ENCODE data around the gene BPIFB3. TPM values are rescaled to one million over a fixed set of nuclear protein-coding genes. Genes with fewer than 3 reads are reported as not detected.

BPIFB3 gene
- total and polyA plus RNA-seq, 2 of the 13 experiments (the other 11 are each of a cell fraction or from before 2014, with no cell fraction given), result 0.09 TPM; not detected in 1

DNA sequence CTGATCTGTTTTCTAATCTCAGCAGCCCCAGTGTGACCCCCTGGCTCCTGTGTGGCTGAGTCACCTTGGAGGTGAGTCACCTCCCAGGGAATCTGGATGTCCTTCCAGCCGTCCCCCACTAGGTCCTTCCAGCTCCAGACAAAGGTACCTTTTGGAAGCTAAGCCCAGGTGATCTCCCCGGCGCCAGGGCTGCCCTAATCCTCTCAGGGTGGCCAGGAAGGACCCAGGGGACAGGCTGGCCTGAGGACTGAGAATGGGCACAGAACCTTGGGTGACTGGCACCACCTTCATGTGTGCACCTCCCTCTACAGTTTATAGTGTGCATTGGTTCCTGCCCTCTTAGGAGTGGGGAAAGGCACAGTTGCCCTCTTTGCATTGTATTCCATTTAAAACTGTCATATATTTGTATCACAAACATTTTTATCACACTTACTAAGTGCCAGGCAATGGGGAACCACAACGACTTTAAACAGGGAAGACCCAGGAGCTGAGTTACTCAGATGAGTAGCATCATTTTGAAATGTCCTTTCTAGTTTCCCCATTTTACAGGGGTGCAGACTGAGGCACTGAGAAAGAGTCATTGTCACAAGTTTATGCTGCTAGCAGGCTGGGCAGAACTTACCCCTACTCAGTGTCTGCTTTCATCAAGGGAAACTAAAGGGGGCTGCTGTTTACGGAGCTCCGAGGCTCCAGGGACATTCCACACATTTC lies 23.1 kb downstream of the BPIFB3 start (continued):
- TF ChIP-seq, protein P1, sequence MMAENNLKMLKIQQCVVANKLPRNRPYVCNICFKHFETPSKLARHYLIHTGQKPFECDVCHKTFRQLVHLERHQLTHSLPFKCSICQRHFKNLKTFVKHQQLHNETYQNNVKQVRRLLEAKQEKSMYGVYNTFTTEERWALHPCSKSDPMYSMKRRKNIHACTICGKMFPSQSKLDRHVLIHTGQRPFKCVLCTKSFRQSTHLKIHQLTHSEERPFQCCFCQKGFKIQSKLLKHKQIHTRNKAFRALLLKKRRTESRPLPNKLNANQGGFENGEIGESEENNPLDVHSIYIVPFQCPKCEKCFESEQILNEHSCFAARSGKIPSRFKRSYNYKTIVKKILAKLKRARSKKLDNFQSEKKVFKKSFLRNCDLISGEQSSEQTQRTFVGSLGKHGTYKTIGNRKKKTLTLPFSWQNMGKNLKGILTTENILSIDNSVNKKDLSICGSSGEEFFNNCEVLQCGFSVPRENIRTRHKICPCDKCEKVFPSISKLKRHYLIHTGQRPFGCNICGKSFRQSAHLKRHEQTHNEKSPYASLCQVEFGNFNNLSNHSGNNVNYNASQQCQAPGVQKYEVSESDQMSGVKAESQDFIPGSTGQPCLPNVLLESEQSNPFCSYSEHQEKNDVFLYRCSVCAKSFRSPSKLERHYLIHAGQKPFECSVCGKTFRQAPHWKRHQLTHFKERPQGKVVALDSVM (CRISPR knock-in tag; IDR thresholded peaks at IDR 0.05), result no peak
- TF ChIP-seq, protein P2, sequence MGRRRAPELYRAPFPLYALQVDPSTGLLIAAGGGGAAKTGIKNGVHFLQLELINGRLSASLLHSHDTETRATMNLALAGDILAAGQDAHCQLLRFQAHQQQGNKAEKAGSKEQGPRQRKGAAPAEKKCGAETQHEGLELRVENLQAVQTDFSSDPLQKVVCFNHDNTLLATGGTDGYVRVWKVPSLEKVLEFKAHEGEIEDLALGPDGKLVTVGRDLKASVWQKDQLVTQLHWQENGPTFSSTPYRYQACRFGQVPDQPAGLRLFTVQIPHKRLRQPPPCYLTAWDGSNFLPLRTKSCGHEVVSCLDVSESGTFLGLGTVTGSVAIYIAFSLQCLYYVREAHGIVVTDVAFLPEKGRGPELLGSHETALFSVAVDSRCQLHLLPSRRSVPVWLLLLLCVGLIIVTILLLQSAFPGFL (CRISPR knock-in tag; IDR thresholded peaks at IDR 0.05), result no peak
- TF ChIP-seq SMC3 (IDR thresholded peaks at IDR 0.05; ENCODE audit: low read length), result peak; percentile 29; the same call in 1 of the 2 replicates
- no peak for TF ChIP-seq GPN1 (CRISPR knock-in tag; IDR thresholded peaks at IDR 0.05; ENCODE audit: borderline replicate concordance)
- TF ChIP-seq HNRNPLL (IDR thresholded peaks at IDR 0.05; ENCODE audit: low read depth, low read length, poor library complexity, severe bottlenecking), result no peak
- no peak for TF ChIP-seq CENPX (CRISPR knock-in tag; IDR thresholded peaks at IDR 0.05)
- TF ChIP-seq ZNF138 (CRISPR knock-in tag; IDR thresholded peaks at IDR 0.05; ENCODE audit: low read depth), result no peak
- TF ChIP-seq, protein P3, sequence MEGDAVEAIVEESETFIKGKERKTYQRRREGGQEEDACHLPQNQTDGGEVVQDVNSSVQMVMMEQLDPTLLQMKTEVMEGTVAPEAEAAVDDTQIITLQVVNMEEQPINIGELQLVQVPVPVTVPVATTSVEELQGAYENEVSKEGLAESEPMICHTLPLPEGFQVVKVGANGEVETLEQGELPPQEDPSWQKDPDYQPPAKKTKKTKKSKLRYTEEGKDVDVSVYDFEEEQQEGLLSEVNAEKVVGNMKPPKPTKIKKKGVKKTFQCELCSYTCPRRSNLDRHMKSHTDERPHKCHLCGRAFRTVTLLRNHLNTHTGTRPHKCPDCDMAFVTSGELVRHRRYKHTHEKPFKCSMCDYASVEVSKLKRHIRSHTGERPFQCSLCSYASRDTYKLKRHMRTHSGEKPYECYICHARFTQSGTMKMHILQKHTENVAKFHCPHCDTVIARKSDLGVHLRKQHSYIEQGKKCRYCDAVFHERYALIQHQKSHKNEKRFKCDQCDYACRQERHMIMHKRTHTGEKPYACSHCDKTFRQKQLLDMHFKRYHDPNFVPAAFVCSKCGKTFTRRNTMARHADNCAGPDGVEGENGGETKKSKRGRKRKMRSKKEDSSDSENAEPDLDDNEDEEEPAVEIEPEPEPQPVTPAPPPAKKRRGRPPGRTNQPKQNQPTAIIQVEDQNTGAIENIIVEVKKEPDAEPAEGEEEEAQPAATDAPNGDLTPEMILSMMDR (CRISPR knock-in tag; IDR thresholded peaks at IDR 0.05), result peak; percentile 80
- TF ChIP-seq, protein P4, sequence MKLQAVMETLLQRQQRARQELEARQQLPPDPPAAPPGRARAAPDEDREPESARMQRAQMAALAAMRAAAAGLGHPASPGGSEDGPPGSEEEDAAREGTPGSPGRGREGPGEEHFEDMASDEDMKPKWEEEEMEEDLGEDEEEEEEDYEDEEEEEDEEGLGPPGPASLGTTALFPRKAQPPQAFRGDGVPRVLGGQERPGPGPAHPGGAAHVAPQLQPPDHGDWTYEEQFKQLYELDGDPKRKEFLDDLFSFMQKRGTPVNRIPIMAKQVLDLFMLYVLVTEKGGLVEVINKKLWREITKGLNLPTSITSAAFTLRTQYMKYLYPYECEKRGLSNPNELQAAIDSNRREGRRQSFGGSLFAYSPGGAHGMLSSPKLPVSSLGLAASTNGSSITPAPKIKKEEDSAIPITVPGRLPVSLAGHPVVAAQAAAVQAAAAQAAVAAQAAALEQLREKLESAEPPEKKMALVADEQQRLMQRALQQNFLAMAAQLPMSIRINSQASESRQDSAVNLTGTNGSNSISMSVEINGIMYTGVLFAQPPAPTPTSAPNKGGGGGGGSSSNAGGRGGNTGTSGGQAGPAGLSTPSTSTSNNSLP (IDR thresholded peaks at IDR 0.05; ENCODE audit: low read depth, low read length), result no peak
- no peak for TF ChIP-seq CCDC6 (CRISPR knock-in tag; IDR thresholded peaks at IDR 0.05)
- no peak for TF ChIP-seq ZSCAN29 (CRISPR knock-in tag; conservative IDR thresholded peaks at IDR 0.05)
- TF ChIP-seq FOXA1 (IDR thresholded peaks at IDR 0.05), result no peak
- TF ChIP-seq FOXA1 (CRISPR knock-in tag; IDR thresholded peaks at IDR 0.05), result no peak
- no peak for TF ChIP-seq SP5 (CRISPR knock-in tag; IDR thresholded peaks at IDR 0.05; ENCODE audit: borderline replicate concordance, low read depth)
- TF ChIP-seq BHLHE40 (IDR thresholded peaks at IDR 0.05; ENCODE audit: low read length), result no peak
- no peak for TF ChIP-seq SMARCE1 (IDR thresholded peaks at IDR 0.05; ENCODE audit: borderline replicate concordance)
- no peak for TF ChIP-seq NFYB (CRISPR knock-in tag; IDR thresholded peaks at IDR 0.05)
- TF ChIP-seq ZNF160 (CRISPR knock-in tag; IDR thresholded peaks at IDR 0.05), result no peak
- TF ChIP-seq FOSL2 (CRISPR knock-in tag; IDR thresholded peaks at IDR 0.05), result peak; percentile 83
- TF ChIP-seq NR2F6 (IDR thresholded peaks at IDR 0.05), result no peak
- TF ChIP-seq NR2F6 (CRISPR knock-in tag; IDR thresholded peaks at IDR 0.05), result no peak
